ENCODE results near the gene SLC17A1.

- TF ChIP-seq CTCF (IDR thresholded peaks at IDR 0.05) (no peak), POLR2A (IDR thresholded peaks at IDR 0.05; ENCODE audit: low read depth) (no peak), POLR2AphosphoS5 (IDR thresholded peaks at IDR 0.05) (no peak), EP300 (IDR thresholded peaks at IDR 0.05) (no peak)
Measured at GRCh38 chr6:25792016-25792415, 39.8 kb downstream of the SLC17A1 start.

Data from esophagus muscularis mucosa (tissue), 4 donors.